GM21528 (cell line): ENCODE data around the gene LDHAL6A.

Experiments
- ATAC-seq: cut with Tn5 transposase; IDR thresholded peaks from one replicate; pipeline ENCODE4 v1.9.1; 2021; ENCODE audit warnings: mild to moderate bottlenecking, moderate library complexity; ENCODE audit not compliant: unreplicated experiment, low FRiP score

The LDHAL6A gene

GRCh38 chr11:18490319-18490718, 34.7 kb downstream of the LDHAL6A start:
- ATAC-seq = no peak

GRCh38 chr11:18490736-18491485, 35.3 kb downstream of the LDHAL6A start:
- no peak for ATAC-seq

GRCh38 chr11:18491924-18492323, 36.3 kb downstream of the LDHAL6A start:
- no peak for ATAC-seq

GRCh38 chr11:18492888-18493287, 37.2 kb downstream of the LDHAL6A start:
- no peak for ATAC-seq

- no peak for ATAC-seq
Observed at GRCh38 chr11:18493310-18493709, 37.7 kb downstream of the LDHAL6A start.

- no peak for ATAC-seq
Observed at GRCh38 chr11:18495271-18495670, 39.6 kb downstream of the LDHAL6A start.

- ATAC-seq = no peak
Observed at GRCh38 chr11:18495703-18496102, 40.0 kb downstream of the LDHAL6A start.

GRCh38 chr11:18498039-18498438, 42.4 kb downstream of the LDHAL6A start:
- no peak for ATAC-seq

GRCh38 chr11:18501629-18502028, 46.0 kb downstream of the LDHAL6A start:
- no peak for ATAC-seq

- no peak for ATAC-seq
Observed at GRCh38 chr11:18502352-18502751, 46.7 kb downstream of the LDHAL6A start.

GRCh38 chr11:18521122-18521521, 65.5 kb downstream of the LDHAL6A start:
- no peak for ATAC-seq

- no peak for ATAC-seq
Observed at GRCh38 chr11:18522388-18522787, 66.7 kb downstream of the LDHAL6A start.

- ATAC-seq = no peak
Observed at GRCh38 chr11:18523084-18523483, 67.4 kb downstream of the LDHAL6A start.

- no peak for ATAC-seq
Observed at GRCh38 chr11:18524248-18524647, 68.6 kb downstream of the LDHAL6A start.

GRCh38 chr11:18526130-18526520, 70.5 kb downstream of the LDHAL6A start:
- ATAC-seq = no peak

- peak; percentile 98 for ATAC-seq
Observed at GRCh38 chr11:18526521-18527296, 71.1 kb downstream of the LDHAL6A start, which contains the start of gene TSG101. TSG101 (minus strand) TSS chr11:18526942; CDS start chr11:18526816, 126 bp downstream.

- ATAC-seq = no peak
Observed at GRCh38 chr11:18527512-18527911, 71.9 kb downstream of the LDHAL6A start.
